H1 (cell line): ENCODE results near the gene IFITM10. TPM values are rescaled to one million over a fixed set of nuclear protein-coding genes. Genes with fewer than 3 reads are reported as not detected.

Source experiments
- CTCF ChIA-PET: fragments of 300-600 bp; sonication (Branson Sonifier 250); formaldehyde crosslinking; loops from one replicate; lab custom pipeline; 2021; ENCODE audit not compliant: partially characterized antibody; lab: Charles Lee
- POLR2A ChIA-PET: fragments of 300-600 bp; sonication (Branson Sonifier 250); formaldehyde crosslinking; loops from one replicate; lab custom pipeline; 2021; ENCODE audit warnings: inconsistent platforms; ENCODE audit not compliant: partially characterized antibody; lab: Charles Lee
- DNase-seq, 2 experiments: peaks; one replicate each; pipeline versions ENCODE4 v3.0.0 to v3.0.0-alpha.2; 2010 to 2022; ENCODE audit warnings: low spot score in 2 of 2, low read depth in 1 of 2, mixed read lengths in 1 of 2
- FAIRE-seq: peaks from 2 replicates; lab custom pipeline; 2011; peaks lifted over from hg19 to GRCh38; lab: Jason Lieb, UNC
- H2AFZ ChIP-seq: 2 replicates; pipeline ENCODE4 v1.8.1; 2012; ENCODE audit warnings: low read length, inconsistent platforms
- H2AK5ac ChIP-seq: 2 replicates; pipeline ENCODE4 v1.6.1; 2013; ENCODE audit warnings: low read depth, low read length
- H2BK120ac ChIP-seq: replicated peaks from 2 replicates; pipeline ENCODE3; 2013; ENCODE audit warnings: low read depth, low read length, inconsistent platforms
- H2BK12ac ChIP-seq: 2 replicates; pipeline ENCODE4 v1.6.1; 2013; ENCODE audit warnings: low read depth, low read length
- H2BK15ac ChIP-seq: 2 replicates; pipeline ENCODE4 v1.6.1; 2013; ENCODE audit warnings: low read length
- H2BK20ac ChIP-seq: 2 replicates; pipeline ENCODE4 v1.6.1; 2013; ENCODE audit warnings: low read length
- H2BK5ac ChIP-seq: 2 replicates; pipeline ENCODE4 v1.6.1; 2013; ENCODE audit warnings: low read depth, low read length
- H3K14ac ChIP-seq: 2 replicates; pipeline ENCODE4 v1.6.1; 2013; ENCODE audit warnings: inconsistent platforms; ENCODE audit not compliant: insufficient read length
- H3K18ac ChIP-seq: 2 replicates; pipeline ENCODE4 v1.6.1; 2013; ENCODE audit warnings: low read length; ENCODE audit errors: extremely low read depth
- H3K23ac ChIP-seq: 2 replicates; pipeline ENCODE4 v1.6.1; 2013; ENCODE audit warnings: inconsistent platforms; ENCODE audit not compliant: insufficient read length
- H3K23me2 ChIP-seq: 2 replicates; pipeline ENCODE4 v1.6.1; 2013; ENCODE audit warnings: low read depth, low read length
- H3K27ac ChIP-seq: 2 replicates; pipeline ENCODE4 v1.6.1; 2011; ENCODE audit warnings: low read depth, low read length, inconsistent platforms
- H3K27me3 ChIP-seq, 4 experiments: replicated peaks in 1 of 4; 1 replicate in 1 of 4; 2 replicates in 3 of 4; pipeline versions ENCODE4 v1.6.1 to v1.8.1; 2011 to 2013; ENCODE audit warnings: low read length in 3 of 4, mild to moderate bottlenecking in 3 of 4, inconsistent platforms in 2 of 4, mixed read lengths in 2 of 4, moderate library complexity in 1 of 4; ENCODE audit not compliant: control insufficient read depth in 3 of 4, insufficient read depth in 3 of 4; ENCODE audit errors: extremely low read depth in 1 of 4
- H3K36me3 ChIP-seq, 4 experiments: 2 replicates each; pipeline versions ENCODE4 v1.6.1 to v1.8.1; 2011 to 2013; ENCODE audit warnings: mild to moderate bottlenecking in 4 of 4, low read length in 3 of 4, moderate library complexity in 2 of 4, control low read depth in 1 of 4, inconsistent platforms in 1 of 4; ENCODE audit not compliant: insufficient read depth in 4 of 4, control insufficient read depth in 2 of 4
- H3K4ac ChIP-seq: replicated peaks from 2 replicates; pipeline ENCODE3; 2013; ENCODE audit warnings: low read length, low read depth, mixed read lengths, inconsistent platforms; ENCODE audit not compliant: insufficient read length
- H3K4me1 ChIP-seq, 4 experiments: replicated peaks in 1 of 4; 1 replicate in 1 of 4; 2 replicates in 3 of 4; pipeline versions ENCODE4 v1.6.1 to v1.8.1; 2011 to 2013; ENCODE audit warnings: low read length in 3 of 4, inconsistent platforms in 2 of 4, mixed read lengths in 1 of 4; ENCODE audit not compliant: insufficient read depth in 4 of 4, control insufficient read depth in 3 of 4
- H3K4me2 ChIP-seq, 2 experiments: 2 replicates each; pipeline versions ENCODE4 v1.6.1 to v1.8.1; 2011 to 2013; ENCODE audit warnings: low read depth in 2 of 2, low read length in 2 of 2, control low read depth in 1 of 2, inconsistent platforms in 1 of 2, mild to moderate bottlenecking in 1 of 2; ENCODE audit not compliant: insufficient read depth in 1 of 2
- H3K4me3 ChIP-seq, 4 experiments: fragments of 200-600, 300-600 bp in 1 of 4; sonication (generic), shearing (Covaris generic), sonication (Bioruptor Twin) in 1 of 4; 2 replicates each; pipeline versions ENCODE4 v1.5.1 to v1.8.1; 2011 to 2016; ENCODE audit warnings: low read length in 4 of 4, low read depth in 3 of 4, control low read depth in 2 of 4, inconsistent platforms in 2 of 4, mild to moderate bottlenecking in 2 of 4, mixed read lengths in 1 of 4, moderate library complexity in 1 of 4; ENCODE audit not compliant: insufficient read depth in 2 of 4; ENCODE audit errors: extremely low read depth in 1 of 4
- H3K56ac ChIP-seq: replicated peaks from 2 replicates; pipeline ENCODE3; 2013; ENCODE audit warnings: low read depth, mild to moderate bottlenecking, mixed read lengths, low read length, inconsistent platforms; ENCODE audit not compliant: insufficient read length
- H3K79me1 ChIP-seq: 2 replicates; pipeline ENCODE4 v1.6.1; 2013; ENCODE audit warnings: low read depth, low read length, control low read depth
- H3K79me2 ChIP-seq, 2 experiments: 2 replicates each; pipeline versions ENCODE4 v1.6.1 to v1.8.1; 2012 to 2013; ENCODE audit warnings: low read length in 2 of 2, mild to moderate bottlenecking in 2 of 2, inconsistent platforms in 1 of 2; ENCODE audit not compliant: insufficient read depth in 2 of 2, control insufficient read depth in 1 of 2
- H3K9ac ChIP-seq, 4 experiments: replicated peaks in 1 of 4; 1 replicate in 1 of 4; 2 replicates in 3 of 4; pipeline versions ENCODE4 v1.6.1 to v1.8.1; 2011 to 2013; ENCODE audit warnings: low read depth in 3 of 4, low read length in 3 of 4, control low read depth in 2 of 4, mild to moderate bottlenecking in 2 of 4, moderate library complexity in 2 of 4, inconsistent platforms in 1 of 4; ENCODE audit errors: extremely low read depth in 1 of 4
- H3K9me3 ChIP-seq, 2 experiments: 2 replicates each; pipeline versions ENCODE4 v1.6.1 to v1.8.1; 2012 to 2013; ENCODE audit warnings: mild to moderate bottlenecking in 2 of 2, moderate library complexity in 2 of 2, control low read depth in 1 of 2, inconsistent platforms in 1 of 2, low read depth in 1 of 2, low read length in 1 of 2, mixed read lengths in 1 of 2; ENCODE audit not compliant: insufficient read depth in 2 of 2
- H4K20me1 ChIP-seq, 2 experiments: replicated peaks in 1 of 2; 2 replicates each; pipeline versions ENCODE3 to v1.8.1; 2011 to 2013; ENCODE audit warnings: inconsistent platforms in 2 of 2, low read length in 2 of 2, mild to moderate bottlenecking in 1 of 2; ENCODE audit not compliant: insufficient read depth in 2 of 2, control insufficient read depth in 1 of 2
- H4K5ac ChIP-seq: 2 replicates; pipeline ENCODE4 v1.6.1; 2013; ENCODE audit warnings: low read length, low read depth, mixed read lengths, inconsistent platforms; ENCODE audit not compliant: insufficient read length
- H4K8ac ChIP-seq: 2 replicates; pipeline ENCODE4 v1.8.0; 2013; ENCODE audit warnings: mild to moderate bottlenecking, moderate library complexity, low read length, inconsistent platforms; ENCODE audit not compliant: insufficient read depth; ENCODE audit errors: extremely low read depth
- H4K91ac ChIP-seq: replicated peaks from 2 replicates; pipeline ENCODE3; 2013; ENCODE audit warnings: low read length, mixed read lengths, inconsistent platforms; ENCODE audit not compliant: insufficient read length
- ATF3 ChIP-seq: IDR thresholded peaks from 2 replicates; pipeline ENCODE4 v1.6.1; 2011; ENCODE audit warnings: low read depth, mild to moderate bottlenecking, low read length; ENCODE audit not compliant: insufficient read depth
- CHD2 ChIP-seq: IDR thresholded peaks from 2 replicates; pipeline ENCODE4 v1.6.1; 2012; ENCODE audit warnings: low read length, improper control_type of control experiment
- JUND ChIP-seq: IDR thresholded peaks from 2 replicates; pipeline ENCODE4 v1.6.1; 2011; ENCODE audit warnings: mild to moderate bottlenecking, improper control_type of control experiment, low read length
- KDM5A ChIP-seq: fragments of 200-600 bp; IDR thresholded peaks from 2 replicates; pipeline ENCODE4 v1.7.1; 2012; ENCODE audit warnings: mild to moderate bottlenecking, low read length, inconsistent platforms, mixed read lengths
- SAP30 ChIP-seq: fragments of 300-600 bp; sonication (generic); IDR thresholded peaks from 2 replicates; pipeline ENCODE4 v1.7.1; 2012; ENCODE audit warnings: low read length, moderate library complexity, mild to moderate bottlenecking, inconsistent platforms; ENCODE audit not compliant: insufficient read depth, insufficient replicate concordance
- SIRT6 ChIP-seq: IDR thresholded peaks from one replicate; pipeline ENCODE4 v1.7.1; 2012; ENCODE audit warnings: low read length, inconsistent platforms
- SP1 ChIP-seq: IDR thresholded peaks from 2 replicates; pipeline ENCODE4 v1.6.1; 2011; ENCODE audit warnings: low read depth, low read length
- SP2 ChIP-seq: IDR thresholded peaks from 2 replicates; pipeline ENCODE4 v1.6.1; 2012; ENCODE audit warnings: mild to moderate bottlenecking, low read length, inconsistent platforms
- SRF ChIP-seq: IDR thresholded peaks from 2 replicates; pipeline ENCODE4 v1.6.1; 2011; ENCODE audit warnings: mild to moderate bottlenecking, low read depth, low read length, moderate library complexity
- WGBS, 2 experiments: shearing (Covaris generic) in 1 of 2; methylation state at CpG; one replicate each; pipeline versions ENCODE4 v1.1.6 to v1.1.7; 2013 to 2015; ENCODE audit warnings: low lambda C conversion rate in 2 of 2, mixed read lengths in 2 of 2, inconsistent platforms in 1 of 2, low coverage in 1 of 2, missing lambda C conversion rate in 1 of 2; ENCODE audit not compliant: insufficient replicate concordance in 2 of 2, insufficient coverage in 1 of 2, insufficient read length in 1 of 2; ENCODE audit errors: extremely low coverage in 1 of 2, missing lambda C conversion rate in 1 of 2; 5-methylcytosine and 5-hydroxymethylcytosine counted together
- polyA plus RNA-seq, 7 experiments: library from polyadenylated mRNA; depleted of rRNA in 3 of 7; stranded (reverse) in 5 of 7; unstranded in 2 of 7; fragments of >200 nt in 5 of 7; fragments of 200-250 nt in 2 of 7; gene quantifications; 1 replicate in 5 of 7; 2 replicates in 1 of 7; 4 replicates in 1 of 7; pipeline versions ENCODE4 v1.2.1 to v1.2.3, GENCODE V29; 2011 to 2013; ENCODE audit warnings: missing spikeins in 2 of 7, mixed read lengths in 2 of 7
- total RNA-seq: library from RNA; stranded (reverse); fragmentation: NEBNext Ultra II Directional; extraction: Animal tissue kit (Norgen Biotek cat#: 25700); gene quantifications from 2 replicates; pipeline ENCODE4 v1.2.1, GENCODE V29; 2021

The IFITM10 gene
- total and polyA plus RNA-seq, 2 of the 8 experiments (the other 6 are each of a cell fraction or from before 2014, with no cell fraction given), result 0.08 to 0.22 TPM

- ChIA-PET POLR2A (no interaction called here), CTCF (interaction anchor here (2.2 kb wide), 1 partner anchor 10 kb away, joined by 8 read pairs; no protein-coding TSS in a partner anchor)
- Histone ChIP-seq H4K91ac (no peak overlapping the region), H3K9me3 (peaks cover 0 to 5% of the 10 kb centered on the region in 2 experiments; a peak in 2 of 4 replicates), H2BK120ac (no peak overlapping the region), H3K4me1 (peaks cover 0 to 12% (median 4%) of the 10 kb centered on the region in 4 experiments; a peak in 5 of 7 replicates), H3K14ac (no peak overlapping the region), H2BK5ac (no peak overlapping the region; the same call in 1 of the 2 replicates), H3K4me3 (no peak overlapping the region), H3K27me3 (peaks cover 12 to 39% (median 27%) of the 10 kb centered on the region in 4 experiments; a peak in 6 of 7 replicates), H3K18ac (no peak overlapping the region), H4K20me1 (peaks cover 3 to 12% of the 10 kb centered on the region in 2 experiments), H4K8ac (no peak overlapping the region; the same call in 1 of the 2 replicates), H3K27ac (peak overlapping the region; percentile 30; the same call in 1 of the 2 replicates), H3K23ac (no peak overlapping the region), H3K23me2 (peaks cover 19% of the 10 kb centered on the region), H3K4me2 (no peak overlapping the region), H3K79me1 (no peaks in the 10 kb centered on the region), H2AK5ac (0 out of 2 replicates have a peak overlapping the region, but pooled peaks have one; percentile 3), H3K36me3 (no peaks in the 10 kb centered on the region; a peak in 2 of 8 replicates), H2AFZ (no peak overlapping the region), H2BK12ac (no peak overlapping the region), H3K56ac (no peak overlapping the region), H3K9ac (no peak overlapping the region; a peak in 1 of 7 replicates), H4K5ac (no peak overlapping the region), H2BK20ac (no peak overlapping the region), H3K4ac (peak overlapping the region; percentile 85), H2BK15ac (no peak overlapping the region), H3K79me2 (no peaks in the 10 kb centered on the region)
- FAIRE-seq (no peak), DNase-seq (no peak)
- WGBS, 2 experiments, result 84% methylated on average over 14 of the region's 14 CpGs; no CpG with 5 or more reads in 1 of the 2 experiments
- TF ChIP-seq SP2, result no peak
- TF ChIP-seq SAP30, result no peak
- TF ChIP-seq SP1, result no peak
- no peak for TF ChIP-seq SIRT6
- no peak for TF ChIP-seq SRF
- TF ChIP-seq ATF3, result no peak
- TF ChIP-seq JUND, result no peak
- TF ChIP-seq CHD2, result no peak
- no peak for TF ChIP-seq KDM5A
Observed at GRCh38 chr11:1745701-1746320, 4.6 kb downstream of the IFITM10 start.
